Measurements from ENCODE around the gene SYT1. TPM values are rescaled to one million over a fixed set of nuclear protein-coding genes. Genes with fewer than 3 reads are reported as not detected.

Gene SYT1
- total RNA-seq, 2 donors from 2014 or later: 1.0 to 22.7 TPM

- no peak overlapping the region for H3K27ac ChIP-seq
- H3K4me3 ChIP-seq: no peak overlapping the region
- no peaks in the 10 kb centered on the region for H3K4me1 ChIP-seq
- H3K9me3 ChIP-seq: no peaks in the 10 kb centered on the region
- TF ChIP-seq POLR2A (IDR thresholded peaks at IDR 0.05) (no peak), CTCF (IDR thresholded peaks at IDR 0.05) (no peak)
- no peaks in the 10 kb centered on the region for H3K36me3 ChIP-seq (replicated peaks in 1 of 2; ENCODE audit: insufficient read depth in 1 of 2, low read depth in 2 of 2)
- WGBS, 2 donors: 78 to 88% methylated on average over 1 of the region's 1 CpG
- no peaks in the 10 kb centered on the region for H3K27me3 ChIP-seq
- intact Hi-C loops (cut with DNase I): no loop called here
- ATAC-seq (no peak), DNase-seq (no peak)
These were observed 462.9 kb downstream of the SYT1 start for GRCh38 chr12:79327465-79327864.

GRCh38 chr12:79329933-79330332 lies 465.4 kb downstream of the SYT1 start:
- Histone ChIP-seq H3K4me3 (no peak overlapping the region), H3K36me3 (replicated peaks in 1 of 2; ENCODE audit: insufficient read depth in 1 of 2, low read depth in 2 of 2) (no peaks in the 10 kb centered on the region), H3K27me3 (no peaks in the 10 kb centered on the region), H3K4me1 (no peaks in the 10 kb centered on the region), H3K9me3 (no peaks in the 10 kb centered on the region), H3K27ac (no peak overlapping the region)
- 66 to 80% methylated on average over 2 of the region's 2 CpGs for WGBS, 2 donors
- ATAC-seq (no peak), DNase-seq (no peak)
- intact Hi-C loops (cut with DNase I): no loop called here
- no peak for TF ChIP-seq CTCF (IDR thresholded peaks at IDR 0.05)
- TF ChIP-seq POLR2A (IDR thresholded peaks at IDR 0.05): no peak

GRCh38 chr12:79331870-79332269 lies 467.3 kb downstream of the SYT1 start:
- Histone ChIP-seq H3K4me1 (no peaks in the 10 kb centered on the region), H3K9me3 (no peaks in the 10 kb centered on the region), H3K4me3 (no peak overlapping the region), H3K27me3 (no peaks in the 10 kb centered on the region), H3K27ac (no peak overlapping the region), H3K36me3 (replicated peaks in 1 of 2; ENCODE audit: insufficient read depth in 1 of 2, low read depth in 2 of 2) (no peaks in the 10 kb centered on the region)
- intact Hi-C loops (cut with DNase I): no loop called here
- DNase-seq: no peak
- 66 to 74% methylated on average over 1 of the region's 1 CpG for WGBS, 2 donors
- no peak for ATAC-seq
- no peak for TF ChIP-seq CTCF (IDR thresholded peaks at IDR 0.05)
- TF ChIP-seq POLR2A (IDR thresholded peaks at IDR 0.05): no peak

GRCh38 chr12:79333144-79333543 lies 468.6 kb downstream of the SYT1 start:
- intact Hi-C loops (cut with DNase I): no loop called here
- no peak overlapping the region for H3K27ac ChIP-seq
- H3K27me3 ChIP-seq: no peaks in the 10 kb centered on the region
- no peaks in the 10 kb centered on the region for H3K36me3 ChIP-seq (replicated peaks in 1 of 2; ENCODE audit: insufficient read depth in 1 of 2, low read depth in 2 of 2)
- ATAC-seq (no peak), DNase-seq (no peak)
- no peak overlapping the region for H3K4me3 ChIP-seq
- H3K9me3 ChIP-seq: no peaks in the 10 kb centered on the region
- TF ChIP-seq CTCF (IDR thresholded peaks at IDR 0.05) (no peak), POLR2A (IDR thresholded peaks at IDR 0.05) (no peak)
- H3K4me1 ChIP-seq: no peaks in the 10 kb centered on the region
- 77 to 78% methylated on average over 3 of the region's 3 CpGs for WGBS, 2 donors

GRCh38 chr12:79337662-79338290 lies 473.2 kb downstream of the SYT1 start:
- Histone ChIP-seq H3K4me1 (no peaks in the 10 kb centered on the region), H3K36me3 (replicated peaks in 1 of 2; ENCODE audit: insufficient read depth in 1 of 2, low read depth in 2 of 2) (no peaks in the 10 kb centered on the region), H3K27ac (no peak overlapping the region), H3K27me3 (no peaks in the 10 kb centered on the region), H3K4me3 (no peak overlapping the region), H3K9me3 (no peaks in the 10 kb centered on the region)
- DNase-seq (no peak), ATAC-seq (no peak)
- WGBS, 2 donors: 68 to 74% methylated on average over 5 of the region's 5 CpGs
- TF ChIP-seq POLR2A (IDR thresholded peaks at IDR 0.05) (no peak), CTCF (IDR thresholded peaks at IDR 0.05) (no peak)
- intact Hi-C loops (cut with DNase I): no loop called here
